HEK293 (cell line): ENCODE data around the gene LHFPL3.

Source experiments
- CTCF ChIA-PET: fragments of 350-600 bp; formaldehyde crosslinking; extraction: SDS; loops from one replicate; lab custom pipeline; 2021; ENCODE audit warnings: antibody characterized with exemption; lab: Yijun Ruan, JAX
- POLR2A ChIA-PET: fragments of 300-600 bp; formaldehyde crosslinking; extraction: SDS; loops from one replicate; lab custom pipeline; 2020; ENCODE audit warnings: antibody characterized with exemption, inconsistent platforms; lab: Yijun Ruan, JAX
- H3K27ac ChIP-seq: fragments of 200-500 bp; sonication (Bioruptor generic); 2 replicates; pipeline ENCODE4 v1.5.1; 2014; ENCODE audit warnings: low read depth, low read length, control low read depth, inconsistent platforms; ENCODE audit errors: extremely low read depth
- H3K36me3 ChIP-seq, 2 experiments: fragments of 200-500 bp in 1 of 2; sonication (Bioruptor generic) in 1 of 2; 1 replicate in 1 of 2; 2 replicates in 1 of 2; pipeline ENCODE4 v1.5.1; 2014 to 2017; ENCODE audit warnings: inconsistent platforms in 2 of 2, low read length in 2 of 2; ENCODE audit not compliant: control insufficient read depth in 2 of 2, insufficient read depth in 1 of 2
- H3K4me1 ChIP-seq: fragments of 200-500 bp; sonication (Bioruptor generic); 2 replicates; pipeline ENCODE4 v1.5.1; 2014; ENCODE audit warnings: mild to moderate bottlenecking, low read length, inconsistent platforms; ENCODE audit not compliant: control insufficient read depth, insufficient read depth
- H3K4me3 ChIP-seq: 2 replicates; pipeline ENCODE4 v1.5.1; 2011; ENCODE audit warnings: low read depth, mild to moderate bottlenecking, control low read depth, low read length, moderate library complexity
- H3K9me3 ChIP-seq: fragments of 200-500 bp; sonication (Bioruptor generic); 2 replicates; pipeline ENCODE4 v1.5.1; 2014; ENCODE audit warnings: low read depth, low read length, inconsistent platforms; ENCODE audit not compliant: control insufficient read depth, insufficient read depth
- FEZF1 ChIP-seq: fragments of 450-650 bp; formaldehyde crosslinking; IDR thresholded peaks from 2 replicates; pipeline ENCODE4 v1.5.1; 2016; ENCODE audit warnings: missing biosample characterization, missing genetic modification characterization
- GLIS1 ChIP-seq: fragments of 450-650 bp; formaldehyde crosslinking; IDR thresholded peaks from 2 replicates; pipeline ENCODE4 v1.5.1; 2016; ENCODE audit warnings: missing biosample characterization, missing genetic modification characterization
- MZF1 ChIP-seq: fragments of 450-650 bp; formaldehyde crosslinking; IDR thresholded peaks from 2 replicates; pipeline ENCODE4 v1.5.1; 2017; ENCODE audit warnings: missing biosample characterization, missing genetic modification characterization, borderline replicate concordance
- PRDM1 ChIP-seq: fragments of 450-650 bp; formaldehyde crosslinking; IDR thresholded peaks from 2 replicates; pipeline ENCODE4; 2016; ENCODE audit warnings: missing biosample characterization, missing genetic modification characterization
- ZNF138 ChIP-seq: fragments of 450-650 bp; formaldehyde crosslinking; IDR thresholded peaks from 2 replicates; pipeline ENCODE4 v1.5.1; 2016; ENCODE audit warnings: missing biosample characterization, missing genetic modification characterization, borderline replicate concordance
- ZNF23 ChIP-seq: fragments of 450-650 bp; formaldehyde crosslinking; IDR thresholded peaks from 2 replicates; pipeline ENCODE4 v1.5.1; 2016; ENCODE audit warnings: missing biosample characterization, missing genetic modification characterization, borderline replicate concordance
- ZNF274 ChIP-seq, 2 experiments: fragments of 200-500 bp in 1 of 2; fragments of 450-650 bp in 1 of 2; sonication (Bioruptor generic) in 1 of 2; formaldehyde crosslinking in 1 of 2; IDR thresholded peaks; 2 replicates each; pipeline versions ENCODE4 v1.5.1 to v1.6.1; 2014 to 2016; ENCODE audit warnings: borderline replicate concordance in 1 of 2, inconsistent platforms in 1 of 2, low read length in 1 of 2, missing biosample characterization in 1 of 2, missing genetic modification characterization in 1 of 2
- ZNF292 ChIP-seq: fragments of 450-650 bp; formaldehyde crosslinking; IDR thresholded peaks from 2 replicates; pipeline ENCODE4 v1.5.1; 2016; ENCODE audit warnings: low read depth, missing biosample characterization, missing genetic modification characterization, borderline replicate concordance
- ZNF423 ChIP-seq: fragments of 450-650 bp; formaldehyde crosslinking; IDR thresholded peaks from 2 replicates; pipeline ENCODE4 v1.5.1; 2016; ENCODE audit warnings: missing biosample characterization, missing genetic modification characterization
- ZNF433 ChIP-seq: fragments of 450-650 bp; formaldehyde crosslinking; IDR thresholded peaks from 2 replicates; pipeline ENCODE4 v1.5.1; 2016; ENCODE audit warnings: missing biosample characterization, missing genetic modification characterization, low read depth
- ZNF473 ChIP-seq: fragments of 450-650 bp; formaldehyde crosslinking; IDR thresholded peaks from 2 replicates; pipeline ENCODE4 v1.5.1; 2017; ENCODE audit warnings: missing biosample characterization, missing genetic modification characterization
- ZNF529 ChIP-seq: fragments of 450-650 bp; formaldehyde crosslinking; IDR thresholded peaks from 2 replicates; pipeline ENCODE4 v1.5.1; 2017; ENCODE audit warnings: missing genetic modification characterization, missing biosample characterization; ENCODE audit not compliant: insufficient replicate concordance
- ZNF544 ChIP-seq: fragments of 450-650 bp; formaldehyde crosslinking; IDR thresholded peaks from 2 replicates; pipeline ENCODE4 v1.5.0; 2017; ENCODE audit warnings: missing biosample characterization, missing genetic modification characterization
- ZNF558 ChIP-seq: fragments of 450-650 bp; formaldehyde crosslinking; IDR thresholded peaks from 2 replicates; pipeline ENCODE4 v1.5.1; 2016; ENCODE audit warnings: missing biosample characterization, missing genetic modification characterization
- ZNF561 ChIP-seq: fragments of 450-650 bp; IDR thresholded peaks from 2 replicates; pipeline ENCODE4 v1.5.1; 2018; ENCODE audit warnings: missing biosample characterization, missing genetic modification characterization, borderline replicate concordance
- TF ChIP-seq, protein P1 (sequence below): fragments of 450-650 bp; formaldehyde crosslinking; IDR thresholded peaks from 2 replicates; pipeline ENCODE4 v1.5.1; 2016; ENCODE audit warnings: missing biosample characterization, missing genetic modification characterization
- TF ChIP-seq, protein P2 (sequence below): fragments of 450-650 bp; formaldehyde crosslinking; IDR thresholded peaks from 2 replicates; pipeline ENCODE4 v1.5.1; 2016; ENCODE audit warnings: missing biosample characterization, missing genetic modification characterization
- TF ChIP-seq, protein P3 (sequence below): fragments of 450-650 bp; formaldehyde crosslinking; IDR thresholded peaks from 2 replicates; pipeline ENCODE4 v1.5.1; 2016; ENCODE audit warnings: missing biosample characterization, missing genetic modification characterization, low read depth

LHFPL3 gene

DNA sequence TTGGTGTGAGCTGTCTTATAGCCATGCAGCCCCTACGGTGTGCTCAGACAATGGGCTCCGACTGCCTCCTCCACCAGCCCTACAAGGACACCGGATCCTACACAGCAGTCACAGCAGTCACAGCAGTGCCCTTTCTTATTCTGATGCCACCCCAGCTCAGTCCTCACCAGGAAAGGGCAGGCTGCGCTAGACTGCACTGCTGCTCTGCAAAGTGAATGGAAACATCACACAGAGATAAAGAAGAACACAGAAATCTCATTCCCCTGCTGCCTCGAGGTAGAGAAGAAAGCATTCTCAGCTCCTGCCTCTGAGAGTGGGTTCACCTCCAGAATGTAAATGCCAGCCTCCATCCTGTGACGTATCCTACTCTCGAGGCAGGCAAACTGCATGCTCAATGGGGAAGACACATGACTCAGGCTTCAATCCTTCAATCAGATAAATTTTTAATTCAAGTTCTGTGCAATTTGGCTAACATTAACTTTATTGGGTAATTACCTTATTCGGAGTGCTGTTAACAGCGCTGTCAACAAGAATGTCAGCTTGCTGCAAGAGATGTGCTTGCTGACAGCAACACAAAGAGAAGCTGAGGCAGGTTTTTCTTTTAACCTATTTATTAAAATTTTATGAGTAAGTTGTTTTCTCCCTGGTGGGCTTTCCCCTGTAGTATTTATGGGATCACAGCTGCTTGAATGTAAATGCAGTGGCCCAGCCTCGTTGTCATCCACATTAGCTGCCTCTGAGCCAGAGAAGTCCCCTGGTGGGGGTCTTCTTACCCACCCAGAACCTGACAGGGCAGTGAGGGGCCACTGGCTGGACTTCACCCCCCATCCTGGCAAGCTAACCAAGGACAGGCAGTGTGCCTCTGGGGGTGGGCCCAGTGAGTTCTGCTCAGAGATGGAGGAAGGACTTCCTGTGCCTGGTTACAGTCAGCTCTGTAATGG lies 444.3 kb downstream of the LHFPL3 start:
- CTCF ChIA-PET = no interaction called here
- Histone ChIP-seq H3K9me3 (no peaks in the 10 kb centered on the region), H3K4me3 (no peak overlapping the region)
- TF ChIP-seq ZNF529 = no peak
- no peak for TF ChIP-seq ZNF292 (tag by site-specific recombination)
- TF ChIP-seq MZF1 (tag by site-specific recombination) = no peak
- TF ChIP-seq, all 188 proteins: peak for 0
- Histone ChIP-seq H3K27ac (no peak overlapping the region), H3K4me1 (no peaks in the 10 kb centered on the region), H3K36me3 (no peaks in the 10 kb centered on the region)
- POLR2A ChIA-PET = no interaction called here

DNA sequence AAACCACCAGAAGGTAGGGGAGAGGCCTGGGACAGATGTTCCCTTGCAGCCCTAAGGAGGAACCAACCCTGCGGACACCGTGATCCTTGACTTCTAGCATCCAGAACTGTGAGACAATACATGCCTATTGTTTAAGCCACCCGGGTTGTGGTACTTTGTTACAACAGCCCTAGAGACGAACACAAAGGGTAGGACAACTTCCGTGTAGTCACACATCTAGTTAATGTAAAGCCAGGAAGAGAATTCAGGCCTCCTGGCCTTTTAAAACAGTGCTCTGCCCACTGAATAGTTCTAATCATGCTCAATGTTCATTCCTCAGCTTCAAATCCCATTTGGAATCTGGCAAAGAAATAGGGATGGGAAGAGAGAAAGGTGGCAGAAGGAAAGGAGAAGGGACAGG lies 445.4 kb downstream of the LHFPL3 start:
- no peak for TF ChIP-seq ZNF544
- TF ChIP-seq, protein P1, sequence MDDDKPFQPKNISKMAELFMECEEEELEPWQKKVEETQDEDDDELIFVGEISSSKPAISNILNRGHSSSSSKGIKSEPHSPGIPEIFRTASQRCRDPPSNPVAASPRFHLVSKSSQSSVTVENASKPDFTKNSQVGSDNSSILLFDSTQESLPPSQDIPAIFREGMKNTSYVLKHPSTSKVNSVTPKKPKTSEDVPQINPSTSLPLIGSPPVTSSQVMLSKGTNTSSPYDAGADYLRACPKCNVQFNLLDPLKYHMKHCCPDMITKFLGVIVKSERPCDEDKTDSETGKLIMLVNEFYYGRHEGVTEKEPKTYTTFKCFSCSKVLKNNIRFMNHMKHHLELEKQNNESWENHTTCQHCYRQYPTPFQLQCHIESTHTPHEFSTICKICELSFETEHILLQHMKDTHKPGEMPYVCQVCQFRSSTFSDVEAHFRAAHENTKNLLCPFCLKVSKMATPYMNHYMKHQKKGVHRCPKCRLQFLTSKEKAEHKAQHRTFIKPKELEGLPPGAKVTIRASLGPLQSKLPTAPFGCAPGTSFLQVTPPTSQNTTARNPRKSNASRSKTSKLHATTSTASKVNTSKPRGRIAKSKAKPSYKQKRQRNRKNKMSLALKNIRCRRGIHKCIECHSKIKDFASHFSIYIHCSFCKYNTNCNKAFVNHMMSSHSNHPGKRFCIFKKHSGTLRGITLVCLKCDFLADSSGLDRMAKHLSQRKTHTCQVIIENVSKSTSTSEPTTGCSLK = no peak
- TF ChIP-seq PRDM1 (tag by site-specific recombination) = no peak
- no peak for TF ChIP-seq ZNF274 (IDR thresholded peaks at IDR 0.05; ENCODE audit: low read length)
- no peak for TF ChIP-seq ZNF274 (tag by site-specific recombination; IDR thresholded peaks at IDR 0.05; ENCODE audit: borderline replicate concordance)
- no peak for TF ChIP-seq ZNF558 (tag by site-specific recombination)
- TF ChIP-seq ZNF138 = no peak
- TF ChIP-seq ZNF473 (tag by site-specific recombination) = no peak
- TF ChIP-seq, protein P2, sequence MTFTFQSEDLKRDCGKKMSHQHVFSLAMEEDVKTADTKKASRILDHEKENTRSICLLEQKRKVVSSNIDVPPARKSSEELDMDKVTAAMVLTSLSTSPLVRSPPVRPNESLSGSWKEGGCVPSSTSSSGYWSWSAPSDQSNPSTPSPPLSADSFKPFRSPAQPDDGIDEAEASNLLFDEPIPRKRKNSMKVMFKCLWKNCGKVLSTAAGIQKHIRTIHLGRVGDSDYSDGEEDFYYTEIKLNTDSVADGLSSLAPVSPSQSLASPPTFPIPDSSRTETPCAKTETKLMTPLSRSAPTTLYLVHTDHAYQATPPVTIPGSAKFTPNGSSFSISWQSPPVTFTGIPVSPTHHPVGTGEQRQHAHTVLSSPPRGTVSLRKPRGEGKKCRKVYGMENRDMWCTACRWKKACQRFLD (tag by site-specific recombination) = no peak
- TF ChIP-seq ZNF433 (tag by site-specific recombination) = no peak
- no peak for TF ChIP-seq ZNF23 (tag by site-specific recombination)
- no peak for TF ChIP-seq FEZF1 (tag by site-specific recombination)
- TF ChIP-seq ZNF423 (tag by site-specific recombination) = no peak
- no peak for TF ChIP-seq GLIS1 (tag by site-specific recombination)
- no peak for TF ChIP-seq ZNF561 (tag by site-specific recombination)
- TF ChIP-seq, protein P3, sequence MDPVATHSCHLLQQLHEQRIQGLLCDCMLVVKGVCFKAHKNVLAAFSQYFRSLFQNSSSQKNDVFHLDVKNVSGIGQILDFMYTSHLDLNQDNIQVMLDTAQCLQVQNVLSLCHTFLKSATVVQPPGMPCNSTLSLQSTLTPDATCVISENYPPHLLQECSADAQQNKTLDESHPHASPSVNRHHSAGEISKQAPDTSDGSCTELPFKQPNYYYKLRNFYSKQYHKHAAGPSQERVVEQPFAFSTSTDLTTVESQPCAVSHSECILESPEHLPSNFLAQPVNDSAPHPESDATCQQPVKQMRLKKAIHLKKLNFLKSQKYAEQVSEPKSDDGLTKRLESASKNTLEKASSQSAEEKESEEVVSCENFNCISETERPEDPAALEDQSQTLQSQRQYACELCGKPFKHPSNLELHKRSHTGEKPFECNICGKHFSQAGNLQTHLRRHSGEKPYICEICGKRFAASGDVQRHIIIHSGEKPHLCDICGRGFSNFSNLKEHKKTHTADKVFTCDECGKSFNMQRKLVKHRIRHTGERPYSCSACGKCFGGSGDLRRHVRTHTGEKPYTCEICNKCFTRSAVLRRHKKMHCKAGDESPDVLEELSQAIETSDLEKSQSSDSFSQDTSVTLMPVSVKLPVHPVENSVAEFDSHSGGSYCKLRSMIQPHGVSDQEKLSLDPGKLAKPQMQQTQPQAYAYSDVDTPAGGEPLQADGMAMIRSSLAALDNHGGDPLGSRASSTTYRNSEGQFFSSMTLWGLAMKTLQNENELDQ = no peak
- TF ChIP-seq, all 188 proteins: peak for 0
- ChIA-PET CTCF (no interaction called here), POLR2A (no interaction called here)
- Histone ChIP-seq H3K4me3 (no peak overlapping the region), H3K9me3 (no peaks in the 10 kb centered on the region), H3K27ac (no peak overlapping the region), H3K4me1 (no peaks in the 10 kb centered on the region), H3K36me3 (no peaks in the 10 kb centered on the region)
